ENCODE results near the gene MALRD1. TPM values are rescaled to one million over a fixed set of nuclear protein-coding genes. Genes with fewer than 3 reads are reported as not detected.

The MALRD1 gene
- total and polyA plus RNA-seq, 3 donors from 2014 or later: 3.3 to 26.7 (median 19.3) TPM

DNA sequence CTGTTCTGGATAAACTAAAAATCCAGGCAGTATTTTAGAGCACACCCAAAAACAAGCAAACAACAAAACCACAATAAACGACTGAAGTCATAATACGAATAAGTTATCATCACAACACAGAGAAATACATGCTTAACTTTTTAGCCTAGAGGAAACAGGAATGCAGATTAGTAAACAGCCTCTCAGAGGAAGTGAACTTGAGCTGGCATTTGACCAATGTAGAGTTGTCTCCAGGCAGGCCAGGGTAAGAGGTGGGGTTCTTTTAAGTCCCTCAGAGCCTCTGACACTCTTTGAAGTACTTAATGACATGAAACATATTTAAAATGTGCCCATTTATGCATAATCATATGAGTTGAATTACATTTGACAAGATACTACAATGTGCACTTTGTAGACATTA is 724.4 kb downstream of the MALRD1 start:
- no peaks in the 10 kb centered on the region for H3K4me1 ChIP-seq
- H3K27ac ChIP-seq: no peak overlapping the region
- H3K27me3 ChIP-seq: no peaks in the 10 kb centered on the region
- H3K36me3 ChIP-seq (ENCODE audit: low read depth, missing control alignments): no peaks in the 10 kb centered on the region
- TF ChIP-seq, protein P1, sequence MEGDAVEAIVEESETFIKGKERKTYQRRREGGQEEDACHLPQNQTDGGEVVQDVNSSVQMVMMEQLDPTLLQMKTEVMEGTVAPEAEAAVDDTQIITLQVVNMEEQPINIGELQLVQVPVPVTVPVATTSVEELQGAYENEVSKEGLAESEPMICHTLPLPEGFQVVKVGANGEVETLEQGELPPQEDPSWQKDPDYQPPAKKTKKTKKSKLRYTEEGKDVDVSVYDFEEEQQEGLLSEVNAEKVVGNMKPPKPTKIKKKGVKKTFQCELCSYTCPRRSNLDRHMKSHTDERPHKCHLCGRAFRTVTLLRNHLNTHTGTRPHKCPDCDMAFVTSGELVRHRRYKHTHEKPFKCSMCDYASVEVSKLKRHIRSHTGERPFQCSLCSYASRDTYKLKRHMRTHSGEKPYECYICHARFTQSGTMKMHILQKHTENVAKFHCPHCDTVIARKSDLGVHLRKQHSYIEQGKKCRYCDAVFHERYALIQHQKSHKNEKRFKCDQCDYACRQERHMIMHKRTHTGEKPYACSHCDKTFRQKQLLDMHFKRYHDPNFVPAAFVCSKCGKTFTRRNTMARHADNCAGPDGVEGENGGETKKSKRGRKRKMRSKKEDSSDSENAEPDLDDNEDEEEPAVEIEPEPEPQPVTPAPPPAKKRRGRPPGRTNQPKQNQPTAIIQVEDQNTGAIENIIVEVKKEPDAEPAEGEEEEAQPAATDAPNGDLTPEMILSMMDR (IDR thresholded peaks at IDR 0.05): no peak
- no peak for TF ChIP-seq POLR2A (IDR thresholded peaks at IDR 0.05)
- DNase-seq: no peak
- no peak overlapping the region for H3K4me3 ChIP-seq
- intact Hi-C loops (cut with DNase I; ENCODE audit: low total_unique reads): no loop called here
- no peaks in the 10 kb centered on the region for H3K9me3 ChIP-seq
- 75 to 78% methylated on average over 2 of the region's 2 CpGs for WGBS, 2 donors

DNA sequence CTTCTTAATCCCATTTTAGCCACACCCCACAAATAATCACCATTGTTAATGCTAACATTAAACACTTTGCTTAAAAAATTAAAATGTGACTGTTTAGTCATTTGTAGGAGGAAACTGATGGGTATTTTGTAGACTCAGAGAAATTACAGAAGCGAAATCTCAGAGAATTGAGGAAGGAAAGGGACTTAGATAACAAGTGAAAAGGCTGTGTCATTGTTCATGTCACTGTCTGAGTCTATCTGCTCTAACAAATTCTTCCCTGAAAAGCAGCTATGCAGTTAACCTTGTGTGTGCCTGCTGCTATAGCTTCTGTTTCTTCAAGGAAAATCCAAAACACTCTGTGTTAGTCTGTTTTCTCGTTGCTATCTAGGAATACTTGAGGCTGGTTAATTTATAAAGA is 726.7 kb downstream of the MALRD1 start:
- WGBS, 2 donors: 54 to 77% methylated on average over 2 of the region's 2 CpGs
- intact Hi-C loops (cut with DNase I; ENCODE audit: low total_unique reads): no loop called here

DNA sequence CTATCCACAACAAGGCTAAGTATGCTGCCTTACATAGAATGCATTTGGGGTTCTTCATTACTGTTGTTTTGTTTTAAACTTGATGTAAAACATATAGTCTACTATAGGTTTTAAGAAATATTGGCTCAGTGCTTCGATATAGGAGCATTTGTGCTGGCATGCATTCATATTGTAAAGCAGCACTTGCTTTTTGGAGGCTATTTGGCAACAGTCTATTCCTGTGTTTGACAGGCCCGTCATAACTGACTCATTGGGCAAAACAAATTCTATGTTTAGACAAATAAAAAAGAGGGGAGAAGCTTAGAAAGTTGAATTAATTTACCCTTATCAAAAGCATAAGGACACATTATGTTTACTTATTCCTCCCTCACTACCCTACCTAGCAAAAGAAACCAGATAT is 729.2 kb downstream of the MALRD1 start:
- Histone ChIP-seq H3K27ac (no peak overlapping the region), H3K4me1 (no peaks in the 10 kb centered on the region), H3K27me3 (no peaks in the 10 kb centered on the region), H3K9me3 (no peaks in the 10 kb centered on the region), H3K36me3 (ENCODE audit: low read depth, missing control alignments) (no peaks in the 10 kb centered on the region), H3K4me3 (no peak overlapping the region)
- TF ChIP-seq, protein P1 (IDR thresholded peaks at IDR 0.05): no peak
- no peak for TF ChIP-seq POLR2A (IDR thresholded peaks at IDR 0.05)
- intact Hi-C loops (cut with DNase I; ENCODE audit: low total_unique reads): no loop called here
- no peak for DNase-seq
- 40 to 65% methylated on average over 2 of the region's 2 CpGs for WGBS, 2 donors

More for the DNA sequence above, 726.7 kb downstream of the MALRD1 start:
- TF ChIP-seq, protein P1 (IDR thresholded peaks at IDR 0.05): no peak
- TF ChIP-seq POLR2A (IDR thresholded peaks at IDR 0.05): no peak
- Histone ChIP-seq H3K9me3 (no peaks in the 10 kb centered on the region), H3K36me3 (ENCODE audit: low read depth, missing control alignments) (no peaks in the 10 kb centered on the region), H3K27ac (no peak overlapping the region), H3K4me3 (no peak overlapping the region), H3K4me1 (no peaks in the 10 kb centered on the region), H3K27me3 (no peaks in the 10 kb centered on the region)
- no peak for DNase-seq

DNA sequence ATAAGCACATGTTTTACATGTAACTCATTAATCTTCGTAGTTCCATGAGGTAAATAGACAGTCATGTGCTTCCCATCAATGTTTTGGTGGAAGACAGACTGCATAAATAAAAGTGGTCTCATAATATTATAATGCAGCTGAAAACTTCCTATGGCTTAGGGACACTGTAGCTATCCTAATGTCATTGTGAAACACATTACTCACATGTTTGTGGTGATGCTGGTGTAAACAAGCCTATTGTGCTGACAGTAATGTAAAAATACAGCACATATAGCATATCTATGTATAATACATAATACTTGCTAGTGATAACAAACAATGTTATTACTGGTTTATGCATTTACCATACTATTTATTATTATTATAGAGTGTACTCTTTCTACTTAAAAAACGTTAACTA is 730.4 kb downstream of the MALRD1 start:
- DNase-seq: no peak
- no peak for TF ChIP-seq POLR2A (IDR thresholded peaks at IDR 0.05)
- TF ChIP-seq, protein P1 (IDR thresholded peaks at IDR 0.05): no peak
- H3K4me3 ChIP-seq: no peak overlapping the region
- intact Hi-C loops (cut with DNase I; ENCODE audit: low total_unique reads): no loop called here
- no peaks in the 10 kb centered on the region for H3K36me3 ChIP-seq (ENCODE audit: low read depth, missing control alignments)
- no peaks in the 10 kb centered on the region for H3K27me3 ChIP-seq
- H3K9me3 ChIP-seq: no peaks in the 10 kb centered on the region
- no peaks in the 10 kb centered on the region for H3K4me1 ChIP-seq
- H3K27ac ChIP-seq: no peak overlapping the region
- WGBS, 2 donors: 86 to 89% methylated on average over 2 of the region's 2 CpGs

DNA sequence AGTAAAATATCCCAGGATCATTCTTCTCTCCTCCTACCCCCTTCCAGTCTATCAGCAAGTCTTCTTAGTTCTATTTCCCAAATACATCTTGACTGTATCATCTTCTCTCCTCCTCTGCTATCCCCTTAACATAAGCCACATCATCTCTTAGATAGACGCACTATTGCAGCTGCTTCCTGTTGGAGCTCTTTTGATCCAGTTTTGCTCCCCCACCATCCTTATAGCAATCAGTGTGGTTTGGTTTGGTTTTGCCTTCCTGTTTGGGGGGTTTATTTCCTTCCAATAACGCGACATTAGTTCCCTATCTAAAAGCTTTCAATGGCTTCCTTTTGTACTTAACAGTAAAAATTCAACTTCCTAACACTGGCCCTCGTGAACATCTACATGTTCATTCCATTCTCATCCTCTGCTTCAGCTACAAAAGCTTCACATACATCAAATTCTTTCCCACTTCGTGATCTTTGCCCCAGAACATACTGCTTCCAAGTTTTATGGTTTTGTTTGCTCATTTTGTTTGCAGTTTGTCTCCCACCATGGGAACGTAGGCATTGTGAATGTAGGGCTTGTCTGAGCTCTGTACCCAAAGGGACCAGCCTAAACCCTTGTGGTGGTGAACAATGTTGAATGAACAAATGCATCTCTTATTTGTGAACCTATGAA is 734.0 kb downstream of the MALRD1 start:
- no peak overlapping the region for H3K4me3 ChIP-seq
- DNase-seq: no peak
- no peak overlapping the region for H3K27ac ChIP-seq
- no peaks in the 10 kb centered on the region for H3K27me3 ChIP-seq
- intact Hi-C loops (cut with DNase I; ENCODE audit: low total_unique reads): no loop called here
- H3K9me3 ChIP-seq: no peaks in the 10 kb centered on the region
- 83 to 85% methylated on average over 6 of the region's 6 CpGs for WGBS, 2 donors
- H3K4me1 ChIP-seq: no peaks in the 10 kb centered on the region
- no peak for TF ChIP-seq POLR2A (IDR thresholded peaks at IDR 0.05)
- TF ChIP-seq, protein P1 (IDR thresholded peaks at IDR 0.05): no peak
- no peaks in the 10 kb centered on the region for H3K36me3 ChIP-seq (ENCODE audit: low read depth, missing control alignments)
